HepG2 (cell line): ENCODE measurements around the gene PAN2. TPM values are rescaled to one million over a fixed set of nuclear protein-coding genes. Genes with fewer than 3 reads are reported as not detected.
A peak's percentile ranks its signal among the peaks of the same experiment; 100 is the strongest.

Experiments
- ATAC-seq: fragments of 200-7000 bp; cut with Tn5 transposase; 3 replicates; pipeline ENCODE4 v1.9.1; 2020; ENCODE audit warnings: mild to moderate bottlenecking, moderate library complexity
- BruUV-seq: library from RNA; stranded (reverse); fragments of 400-500 nt; replicated peaks from 2 replicates; lab custom pipeline; 2021; lab: Mats Ljungman, UMichigan
- CTCF ChIA-PET: fragments of 300-600 bp; formaldehyde crosslinking; extraction: SDS; loops from one replicate; lab custom pipeline; 2021; ENCODE audit warnings: low total read pairs, inconsistent platforms, low intra/inter-chr PET ratio; lab: Yijun Ruan, JAX
- POLR2A ChIA-PET: fragments of 350-600 bp; sonication (Branson Sonifier 250); formaldehyde crosslinking; loops from one replicate; lab custom pipeline; 2020; ENCODE audit warnings: antibody characterized with exemption, inconsistent platforms; lab: Yijun Ruan, JAX
- DNase-seq: peaks from one replicate; pipeline ENCODE4 v3.0.0-alpha.2; 2015; ENCODE audit warnings: low spot score
- FAIRE-seq: peaks from 3 replicates; lab custom pipeline; 2011; peaks lifted over from hg19 to GRCh38; lab: Jason Lieb, UNC
- H2AFZ ChIP-seq: one replicate; pipeline ENCODE4 v1.6.1; 2011; ENCODE audit warnings: low read length, inconsistent platforms
- H3K27ac ChIP-seq: fragments of 300-600 bp; 3 replicates; pipeline ENCODE4 v1.8.0; 2011; ENCODE audit warnings: mixed run types, mild to moderate bottlenecking, mixed read lengths, low read length, inconsistent platforms; ENCODE audit not compliant: insufficient read depth; ENCODE audit errors: extremely low read length
- H3K27me3 ChIP-seq, 2 experiments: fragments of 200-600 bp in 1 of 2; 2 replicates in 1 of 2; 3 replicates in 1 of 2; pipeline versions ENCODE4 v1.6.0 to v1.8.0; 2011; ENCODE audit warnings: low read length in 2 of 2, mild to moderate bottlenecking in 2 of 2, moderate library complexity in 2 of 2, inconsistent platforms in 1 of 2; ENCODE audit not compliant: insufficient read depth in 2 of 2, control insufficient read depth in 1 of 2
- H3K36me3 ChIP-seq, 2 experiments: fragments of 200-600 bp in 1 of 2; replicated peaks in 1 of 2; 2 replicates in 1 of 2; 3 replicates in 1 of 2; pipeline versions ENCODE4 v1.5.1 to v1.8.0; 2011; ENCODE audit warnings: low read length in 2 of 2, inconsistent platforms in 1 of 2; ENCODE audit not compliant: insufficient read depth in 2 of 2, control insufficient read depth in 1 of 2
- H3K4me1 ChIP-seq: 2 replicates; pipeline ENCODE4 v1.5.1; 2012; ENCODE audit warnings: low read length, inconsistent platforms; ENCODE audit not compliant: insufficient read depth
- H3K4me2 ChIP-seq: 2 replicates; pipeline ENCODE4 v1.6.0; 2011; ENCODE audit warnings: low read depth, low read length, inconsistent platforms
- H3K4me3 ChIP-seq, 3 experiments: fragments of 200-600 bp in 1 of 3; sonication (generic), shearing (Covaris generic) in 1 of 3; replicated peaks in 1 of 3; 2 replicates each; pipeline ENCODE4 v1.5.1; 2011 to 2016; ENCODE audit warnings: low read length in 3 of 3, inconsistent platforms in 2 of 3, low read depth in 2 of 3, mild to moderate bottlenecking in 2 of 3, control low read depth in 1 of 3, mixed read lengths in 1 of 3; ENCODE audit not compliant: insufficient read depth in 1 of 3
- H3K79me2 ChIP-seq: one replicate; pipeline ENCODE4 v1.6.1; 2011; ENCODE audit warnings: low read length, inconsistent platforms; ENCODE audit not compliant: insufficient read depth
- H3K9ac ChIP-seq: 2 replicates; pipeline ENCODE4 v1.6.0; 2011; ENCODE audit warnings: mild to moderate bottlenecking, low read depth, low read length, inconsistent platforms; ENCODE audit not compliant: insufficient read depth
- H3K9me3 ChIP-seq: 2 replicates; pipeline ENCODE4 v1.5.1; 2012; ENCODE audit warnings: mild to moderate bottlenecking, low read length
- H4K20me1 ChIP-seq: 2 replicates; pipeline ENCODE4 v1.6.0; 2011; ENCODE audit warnings: inconsistent platforms, mild to moderate bottlenecking, low read length, moderate library complexity; ENCODE audit not compliant: insufficient read depth
- ATF3 ChIP-seq: sonication (generic); formaldehyde crosslinking; IDR thresholded peaks from 2 replicates; pipeline ENCODE4 v1.4.0; 2020; ENCODE audit warnings: missing genetic modification reagents
- CEBPG ChIP-seq: IDR thresholded peaks from 2 replicates; pipeline ENCODE4 v1.6.1; 2016
- CREB3 ChIP-seq: sonication (generic); formaldehyde crosslinking; IDR thresholded peaks from 2 replicates; pipeline ENCODE4 v1.5.0; 2020; ENCODE audit warnings: missing genetic modification reagents
- DNMT1 ChIP-seq: sonication (generic); formaldehyde crosslinking; IDR thresholded peaks from 2 replicates; pipeline ENCODE4 v1.5.1; 2020; ENCODE audit warnings: mild to moderate bottlenecking, missing genetic modification reagents
- FIP1L1 ChIP-seq: fragments of 200-400 bp; formaldehyde crosslinking; IDR thresholded peaks from 2 replicates; pipeline ENCODE4 v1.6.1; 2018; ENCODE audit warnings: low read depth, mild to moderate bottlenecking, low read length, moderate library complexity, borderline replicate concordance; ENCODE audit not compliant: insufficient read depth
- FOSL2 ChIP-seq: sonication (generic); formaldehyde crosslinking; IDR thresholded peaks from 2 replicates; pipeline ENCODE4 v1.4.0; 2020; ENCODE audit warnings: missing genetic modification reagents
- FOXA3 ChIP-seq: IDR thresholded peaks from 2 replicates; pipeline ENCODE4 v1.6.1; 2016; ENCODE audit warnings: missing genetic modification reagents, missing compliant biosample characterization
- GLMP ChIP-seq: sonication (generic); formaldehyde crosslinking; IDR thresholded peaks from 2 replicates; pipeline ENCODE4 v1.9.0; 2021; ENCODE audit warnings: missing genetic modification reagents, mild to moderate bottlenecking, borderline replicate concordance
- HOMEZ ChIP-seq: IDR thresholded peaks from 2 replicates; pipeline ENCODE4 v1.6.1; 2016; ENCODE audit warnings: low read depth
- JDP2 ChIP-seq: sonication (generic); formaldehyde crosslinking; IDR thresholded peaks from 2 replicates; pipeline ENCODE4 v1.8.1; 2022; ENCODE audit warnings: missing genetic modification reagents, borderline replicate concordance
- KAT7 ChIP-seq: IDR thresholded peaks from 2 replicates; pipeline ENCODE4 v1.6.1; 2018; ENCODE audit warnings: borderline replicate concordance, missing compliant biosample characterization
- MTF2 ChIP-seq: sonication (generic); formaldehyde crosslinking; IDR thresholded peaks from 2 replicates; pipeline ENCODE4 v1.5.0; 2020; ENCODE audit warnings: missing genetic modification reagents, borderline replicate concordance
- NR2F1 ChIP-seq, 2 experiments: fragments of 450-650 bp in 1 of 2; formaldehyde crosslinking in 1 of 2; IDR thresholded peaks; 2 replicates each; pipeline versions ENCODE4 v1.5.0 to v1.6.1; 2016 to 2020; ENCODE audit warnings: mild to moderate bottlenecking in 1 of 2, missing compliant biosample characterization in 1 of 2, missing genetic modification reagents in 1 of 2, moderate library complexity in 1 of 2
- RBM39 ChIP-seq: fragments of 200-400 bp; formaldehyde crosslinking; IDR thresholded peaks from one replicate; pipeline ENCODE4 v1.6.1; 2018; ENCODE audit warnings: antibody characterized with exemption, mild to moderate bottlenecking, low read depth, low read length; ENCODE audit not compliant: poor library complexity, severe bottlenecking
- SALL2 ChIP-seq: sonication (generic); formaldehyde crosslinking; IDR thresholded peaks from 2 replicates; pipeline ENCODE4 v1.8.1; 2023; ENCODE audit warnings: mild to moderate bottlenecking, missing genetic modification reagents, inconsistent platforms
- TFDP1 ChIP-seq: IDR thresholded peaks from 2 replicates; pipeline ENCODE4 v1.6.1; 2016; ENCODE audit warnings: missing compliant biosample characterization, missing genetic modification reagents, borderline replicate concordance
- ZNF18 ChIP-seq: sonication (generic); formaldehyde crosslinking; IDR thresholded peaks from 2 replicates; pipeline ENCODE4 v1.8.0; 2022; ENCODE audit warnings: mild to moderate bottlenecking, missing genetic modification reagents; ENCODE audit not compliant: insufficient replicate concordance
- ZNF180 ChIP-seq: sonication (generic); formaldehyde crosslinking; IDR thresholded peaks from 2 replicates; pipeline ENCODE4 v1.4.0; 2020; ENCODE audit warnings: low read depth, missing genetic modification reagents, borderline replicate concordance
- WGBS: methylation state at CpG from one replicate; pipeline ENCODE4 v1.1.6; 2017; ENCODE audit warnings: low lambda C conversion rate; 5-methylcytosine and 5-hydroxymethylcytosine counted together
- in situ Hi-C: cut with HindIII; loops from 2 replicates; pipeline ENCODE4 v1.10.0; 2017; ENCODE audit warnings: low pct_unique_long_range_greater_than_20kb; ENCODE audit not compliant: extremely low pct_ligation_motif_present
- intact Hi-C: fragments of 100-400 bp; cut with micrococcal nuclease; formaldehyde crosslinking; loops from one replicate; pipeline ENCODE4 v1.10.0; 2022; ENCODE audit not compliant: unreplicated experiment
- polyA plus RNA-seq, 8 experiments: library from polyadenylated mRNA; depleted of rRNA in 3 of 8; stranded (reverse) in 7 of 8; unstranded in 1 of 8; fragments of >200 nt; fragmentation: Illumina TruSeq in 4 of 8; extraction: Trizol in 4 of 8; gene quantifications; 2 replicates each; pipeline versions ENCODE4 v1.2.1 to v1.2.3, GENCODE V29; 2011 to 2016; ENCODE audit warnings: low read depth in 4 of 8, missing spikeins in 1 of 8, mixed read lengths in 1 of 8; ENCODE audit not compliant: insufficient read depth in 1 of 8
- total RNA-seq, 5 experiments: library from RNA; depleted of rRNA; stranded (reverse); fragments of >200 nt; fragmentation: Illumina TruSeq; extraction: Trizol; gene quantifications; 2 replicates each; pipeline ENCODE4 v1.2.3, GENCODE V29; 2016; ENCODE audit warnings: low read depth in 1 of 5

The PAN2 gene
- total and polyA plus RNA-seq, 2 of the 13 experiments (the other 11 are each of a cell fraction or from before 2014, with no cell fraction given): 27.2 to 61.1 TPM

- H3K79me2 ChIP-seq: no peaks in the 10 kb centered on the region
- H3K4me2 ChIP-seq: no peak overlapping the region
- ChIA-PET POLR2A (interaction anchor here (1.2 to 3.3 kb wide), 4 partner anchors 22 to 71 kb away, joined by 3 to 20 read pairs (median 7); partner anchors contain the start of genes APOF, CNPY2, COQ10A and STAT2), CTCF (no interaction called here)
- H3K9ac ChIP-seq: no peak overlapping the region
- H2AFZ ChIP-seq: no peak overlapping the region
- no peaks in the 10 kb centered on the region; a peak in 1 of 5 replicates for H3K27me3 ChIP-seq
- WGBS: 61% methylated on average over 8 of the region's 8 CpGs
- no TSS peak for BruUV-seq
- in situ Hi-C loops: no loop called here
- intact Hi-C loops: no loop called here
- no peaks in the 10 kb centered on the region for H3K9me3 ChIP-seq
- H3K4me1 ChIP-seq: peaks cover 53% of the 10 kb centered on the region
- H3K4me3 ChIP-seq: no peak overlapping the region
- H3K36me3 ChIP-seq: peaks cover 0 to 4% of the 10 kb centered on the region in 2 experiments; a peak in 2 of 5 replicates
- FAIRE-seq: no peak
- no peak overlapping the region for H3K27ac ChIP-seq
- no peaks in the 10 kb centered on the region for H4K20me1 ChIP-seq
- no peak for DNase-seq
- ATAC-seq: no peak
- TF ChIP-seq ATF3: peak; percentile 64; the same call in 1 of the 2 replicates
- no peak for TF ChIP-seq ZNF18
- TF ChIP-seq RBM39: no peak
- peak; percentile 78 for TF ChIP-seq CEBPG (CRISPR knock-in tag)
- no peak for TF ChIP-seq DNMT1 (CRISPR knock-in tag)
- TF ChIP-seq MTF2 (CRISPR knock-in tag): no peak
- TF ChIP-seq FOSL2 (CRISPR knock-in tag): 0 out of 2 replicates have a peak, but pooled peaks have one; percentile 13
- TF ChIP-seq HOMEZ (CRISPR knock-in tag): no peak
- TF ChIP-seq KAT7 (CRISPR knock-in tag): no peak
- no peak for TF ChIP-seq ZNF180 (CRISPR knock-in tag)
- no peak for TF ChIP-seq FOXA3 (CRISPR knock-in tag)
- TF ChIP-seq JDP2: no peak
- no peak for TF ChIP-seq GLMP (CRISPR knock-in tag)
- no peak for TF ChIP-seq TFDP1 (CRISPR knock-in tag)
- no peak for TF ChIP-seq CREB3
- no peak for TF ChIP-seq NR2F1 (CRISPR knock-in tag; IDR thresholded peaks at IDR 0.05)
- no peak for TF ChIP-seq FIP1L1
- no peak for TF ChIP-seq SALL2 (CRISPR knock-in tag)
These were observed 4.0 kb upstream of the PAN2 start for GRCh38 chr12:56337753-56338251.
